SK-N-SH (cell line): ENCODE measurements around the gene HOXC10. TPM values are rescaled to one million over a fixed set of nuclear protein-coding genes. Genes with fewer than 3 reads are reported as not detected.

Experiments used
- CTCF ChIA-PET: fragments of 300-600, 350-600 bp; formaldehyde crosslinking; extraction: SDS; loops from one replicate; lab custom pipeline; 2021; lab: Yijun Ruan, JAX
- POLR2A ChIA-PET: fragments of 350-600 bp; sonication (Branson Sonifier 250); formaldehyde crosslinking; extraction: SDS; loops from one replicate; lab custom pipeline; 2020; ENCODE audit warnings: antibody characterized with exemption, inconsistent platforms; lab: Yijun Ruan, JAX
- DNase-seq: peaks from one replicate; pipeline ENCODE4 v3.0.0; 2012
- H2AFZ ChIP-seq: fragments of 200-600 bp; sonication (generic); 2 replicates; pipeline ENCODE4 v1.8.1; 2016; ENCODE audit warnings: antibody characterized with exemption, mild to moderate bottlenecking, low read depth
- H3F3A ChIP-seq: fragments of 200-600 bp; sonication (generic); replicated peaks from 2 replicates; pipeline ENCODE3; 2016; ENCODE audit warnings: antibody characterized with exemption, mild to moderate bottlenecking; ENCODE audit not compliant: insufficient read depth
- H3K27ac ChIP-seq, 2 experiments: fragments of 200-500 bp in 1 of 2; fragments of 200-600 bp in 1 of 2; sonication (Bioruptor generic) in 1 of 2; sonication (generic), shearing (Covaris generic) in 1 of 2; 2 replicates each; pipeline versions ENCODE4 v1.5.1 to v1.6.1; 2014 to 2016; ENCODE audit warnings: low read depth in 2 of 2, inconsistent platforms in 1 of 2, low read length in 1 of 2, mild to moderate bottlenecking in 1 of 2, mixed read lengths in 1 of 2
- H3K27me3 ChIP-seq: fragments of 200-600 bp; sonication (generic), shearing (Covaris generic); 2 replicates; pipeline ENCODE4 v1.6.1; 2016; ENCODE audit warnings: mixed run types; ENCODE audit not compliant: insufficient read depth
- H3K36me3 ChIP-seq, 2 experiments: fragments of 200-500 bp in 1 of 2; fragments of 200-600 bp in 1 of 2; sonication (Bioruptor generic) in 1 of 2; sonication (generic) in 1 of 2; replicated peaks in 1 of 2; 2 replicates each; pipeline versions ENCODE3 to v1.5.1; 2014 to 2016; ENCODE audit warnings: low read length in 1 of 2, mild to moderate bottlenecking in 1 of 2; ENCODE audit not compliant: insufficient read depth in 2 of 2, control insufficient read depth in 1 of 2
- H3K4me1 ChIP-seq, 2 experiments: fragments of 200-500 bp in 1 of 2; fragments of 200-600 bp in 1 of 2; sonication (Bioruptor generic) in 1 of 2; sonication (generic), shearing (Covaris generic) in 1 of 2; 2 replicates each; pipeline versions ENCODE4 v1.5.1 to v1.6.1; 2014 to 2016; ENCODE audit warnings: low read depth in 1 of 2, low read length in 1 of 2, mixed run types in 1 of 2; ENCODE audit not compliant: insufficient read depth in 2 of 2, control insufficient read depth in 1 of 2
- H3K4me2 ChIP-seq: fragments of 200-600 bp; sonication (generic), shearing (Covaris generic); 2 replicates; pipeline ENCODE4 v1.6.1; 2017; ENCODE audit warnings: mixed run types
- H3K4me3 ChIP-seq, 2 experiments: fragments of 200-500 bp in 1 of 2; fragments of 200-600 bp in 1 of 2; sonication (Bioruptor generic) in 1 of 2; sonication (generic), shearing (Covaris generic) in 1 of 2; 2 replicates each; pipeline versions ENCODE4 v1.5.1 to v1.8.1; 2014 to 2016; ENCODE audit warnings: low read depth in 2 of 2, inconsistent platforms in 1 of 2, low read length in 1 of 2, mild to moderate bottlenecking in 1 of 2, mixed read lengths in 1 of 2, moderate library complexity in 1 of 2
- H3K79me2 ChIP-seq: fragments of 200-600 bp; sonication (generic); 2 replicates; pipeline ENCODE4 v1.8.1; 2017; ENCODE audit warnings: mild to moderate bottlenecking; ENCODE audit not compliant: insufficient read depth
- H3K9ac ChIP-seq: fragments of 200-600 bp; sonication (generic); 2 replicates; pipeline ENCODE4 v1.6.1; 2017; ENCODE audit warnings: mixed run types
- H3K9me2 ChIP-seq: fragments of 200-600 bp; sonication (generic); 2 replicates; pipeline ENCODE4 v1.6.1; 2017; ENCODE audit warnings: mixed run types
- H3K9me3 ChIP-seq: fragments of 200-600 bp; sonication (generic); 2 replicates; pipeline ENCODE4 v1.6.1; 2017; ENCODE audit warnings: mixed run types, mild to moderate bottlenecking, moderate library complexity
- H4K20me1 ChIP-seq: fragments of 200-600 bp; sonication (generic); 2 replicates; pipeline ENCODE4 v1.6.1; 2017; ENCODE audit warnings: mild to moderate bottlenecking, mixed run types; ENCODE audit not compliant: insufficient read depth
- CHD2 ChIP-seq: fragments of 150-350 bp; IDR thresholded peaks from 2 replicates; pipeline ENCODE4 v1.6.1; 2018; ENCODE audit warnings: low read length; ENCODE audit not compliant: partially characterized antibody
- ELF1 ChIP-seq: IDR thresholded peaks from 2 replicates; pipeline ENCODE4 v1.4.0; 2012
- EP300 ChIP-seq, 2 experiments: IDR thresholded peaks; 2 replicates each; pipeline versions ENCODE4 v1.4.0 to v1.6.1; 2012; ENCODE audit warnings: borderline replicate concordance in 1 of 2, low read depth in 1 of 2, low read length in 1 of 2
- FOXJ3 ChIP-seq: sonication (generic); formaldehyde crosslinking; IDR thresholded peaks from 2 replicates; pipeline ENCODE4 v1.5.1; 2020; ENCODE audit warnings: mild to moderate bottlenecking, missing genetic modification reagents
- FOXM1 ChIP-seq: IDR thresholded peaks from 2 replicates; pipeline ENCODE4 v1.4.0; 2012; ENCODE audit warnings: low read depth, mild to moderate bottlenecking
- GABPA ChIP-seq: IDR thresholded peaks from 2 replicates; pipeline ENCODE4 v1.4.0; 2012; ENCODE audit warnings: low read depth, mild to moderate bottlenecking
- GATA2 ChIP-seq: sonication (generic); formaldehyde crosslinking; IDR thresholded peaks from 2 replicates; pipeline ENCODE4 v1.5.0; 2020; ENCODE audit warnings: mild to moderate bottlenecking, missing genetic modification reagents
- MEF2A ChIP-seq: IDR thresholded peaks from 2 replicates; pipeline ENCODE4 v1.4.0; 2012; ENCODE audit warnings: low read depth, borderline replicate concordance
- NFIC ChIP-seq: IDR thresholded peaks from 2 replicates; pipeline ENCODE4 v1.4.0; 2012; ENCODE audit warnings: borderline replicate concordance
- NRF1 ChIP-seq: IDR thresholded peaks from 2 replicates; pipeline ENCODE4 v1.6.1; 2012; ENCODE audit warnings: low read depth, mild to moderate bottlenecking, low read length
- POLR2AphosphoS5 ChIP-seq: IDR thresholded peaks from 2 replicates; pipeline ENCODE4 v1.6.1; 2012; ENCODE audit warnings: low read depth, low read length
- RFX5 ChIP-seq: IDR thresholded peaks from 2 replicates; pipeline ENCODE4 v1.6.1; 2012; ENCODE audit warnings: mild to moderate bottlenecking, improper control_type of control experiment, low read length
- SIN3A ChIP-seq: IDR thresholded peaks from 2 replicates; pipeline ENCODE4 v1.6.1; 2012; ENCODE audit warnings: low read depth, mild to moderate bottlenecking, low read length, moderate library complexity, borderline replicate concordance
- TCF12 ChIP-seq: IDR thresholded peaks from 2 replicates; pipeline ENCODE4 v1.4.0; 2012
- WGBS: methylation state at CpG from one replicate; pipeline ENCODE4 v1.1.6; 2017; ENCODE audit warnings: low lambda C conversion rate; 5-methylcytosine and 5-hydroxymethylcytosine counted together
- polyA plus RNA-seq, 3 experiments: library from polyadenylated mRNA; depleted of rRNA; stranded (reverse); fragments of >200 nt; gene quantifications; 2 replicates each; pipeline ENCODE4 v1.2.3, GENCODE V29; 2012
- TF ChIP-seq, protein P1 (sequence below): IDR thresholded peaks from 2 replicates; pipeline ENCODE4 v1.4.0; 2012; ENCODE audit warnings: low read depth, borderline replicate concordance
- TF ChIP-seq, protein P2 (sequence below): IDR thresholded peaks from 2 replicates; pipeline ENCODE4 v1.4.0; 2012; ENCODE audit warnings: low read depth
- TF ChIP-seq, protein P3 (sequence below): IDR thresholded peaks from 2 replicates; pipeline ENCODE4 v1.6.1; 2012; ENCODE audit warnings: mild to moderate bottlenecking, low read depth, low read length, moderate library complexity
- TF ChIP-seq, protein P4 (sequence below): fragments of 200-600 bp; sonication (generic); IDR thresholded peaks from 2 replicates; pipeline ENCODE4 v1.6.1; 2017; ENCODE audit warnings: antibody characterized with exemption, mild to moderate bottlenecking, moderate library complexity

HOXC10 gene
- polyA plus RNA-seq, 1 of the 3 experiments (the other 2 are of a cell fraction), result 0.03 TPM

- Histone ChIP-seq H4K20me1 (peaks cover 12% of the 10 kb centered on the region; the same call in 1 of the 2 replicates), H3K4me1 (no peaks in the 10 kb centered on the region; a peak in 1 of 4 replicates), H3K36me3 (no peaks in the 10 kb centered on the region), H3K27me3 (peaks cover 100% of the 10 kb centered on the region), H3K79me2 (no peaks in the 10 kb centered on the region), H3K4me3 (no peak overlapping the region), H3K9ac (no peak overlapping the region), H3K9me3 (no peaks in the 10 kb centered on the region), H2AFZ (no peak overlapping the region), H3F3A (no peaks in the 10 kb centered on the region), H3K4me2 (0 out of 2 replicates have a peak overlapping the region, but pooled peaks have one; percentile 20), H3K27ac (no peak overlapping the region), H3K9me2 (no peaks in the 10 kb centered on the region)
- 13% methylated on average over 2 of the region's 2 CpGs for WGBS
- CTCF ChIA-PET, result interaction anchor here (0.6 to 2.7 kb wide), 4 partner anchors 12 to 207 kb away, joined by 3 to 7 read pairs (median 4); no protein-coding TSS in a partner anchor
- no peak for TF ChIP-seq FOXM1
- no peak for TF ChIP-seq GABPA
- no peak for TF ChIP-seq SIN3A
- TF ChIP-seq CHD2, result no peak
- TF ChIP-seq RFX5, result no peak
- TF ChIP-seq EP300 (IDR thresholded peaks at IDR 0.05; ENCODE audit: borderline replicate concordance in 1 of 2, low read depth in 1 of 2, low read length in 1 of 2), result no peak
- TF ChIP-seq, protein P1, sequence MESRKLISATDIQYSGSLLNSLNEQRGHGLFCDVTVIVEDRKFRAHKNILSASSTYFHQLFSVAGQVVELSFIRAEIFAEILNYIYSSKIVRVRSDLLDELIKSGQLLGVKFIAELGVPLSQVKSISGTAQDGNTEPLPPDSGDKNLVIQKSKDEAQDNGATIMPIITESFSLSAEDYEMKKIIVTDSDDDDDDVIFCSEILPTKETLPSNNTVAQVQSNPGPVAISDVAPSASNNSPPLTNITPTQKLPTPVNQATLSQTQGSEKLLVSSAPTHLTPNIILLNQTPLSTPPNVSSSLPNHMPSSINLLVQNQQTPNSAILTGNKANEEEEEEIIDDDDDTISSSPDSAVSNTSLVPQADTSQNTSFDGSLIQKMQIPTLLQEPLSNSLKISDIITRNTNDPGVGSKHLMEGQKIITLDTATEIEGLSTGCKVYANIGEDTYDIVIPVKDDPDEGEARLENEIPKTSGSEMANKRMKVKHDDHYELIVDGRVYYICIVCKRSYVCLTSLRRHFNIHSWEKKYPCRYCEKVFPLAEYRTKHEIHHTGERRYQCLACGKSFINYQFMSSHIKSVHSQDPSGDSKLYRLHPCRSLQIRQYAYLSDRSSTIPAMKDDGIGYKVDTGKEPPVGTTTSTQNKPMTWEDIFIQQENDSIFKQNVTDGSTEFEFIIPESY, result no peak
- TF ChIP-seq, protein P2, sequence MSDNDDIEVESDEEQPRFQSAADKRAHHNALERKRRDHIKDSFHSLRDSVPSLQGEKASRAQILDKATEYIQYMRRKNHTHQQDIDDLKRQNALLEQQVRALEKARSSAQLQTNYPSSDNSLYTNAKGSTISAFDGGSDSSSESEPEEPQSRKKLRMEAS, result no peak
- TF ChIP-seq, protein P3, sequence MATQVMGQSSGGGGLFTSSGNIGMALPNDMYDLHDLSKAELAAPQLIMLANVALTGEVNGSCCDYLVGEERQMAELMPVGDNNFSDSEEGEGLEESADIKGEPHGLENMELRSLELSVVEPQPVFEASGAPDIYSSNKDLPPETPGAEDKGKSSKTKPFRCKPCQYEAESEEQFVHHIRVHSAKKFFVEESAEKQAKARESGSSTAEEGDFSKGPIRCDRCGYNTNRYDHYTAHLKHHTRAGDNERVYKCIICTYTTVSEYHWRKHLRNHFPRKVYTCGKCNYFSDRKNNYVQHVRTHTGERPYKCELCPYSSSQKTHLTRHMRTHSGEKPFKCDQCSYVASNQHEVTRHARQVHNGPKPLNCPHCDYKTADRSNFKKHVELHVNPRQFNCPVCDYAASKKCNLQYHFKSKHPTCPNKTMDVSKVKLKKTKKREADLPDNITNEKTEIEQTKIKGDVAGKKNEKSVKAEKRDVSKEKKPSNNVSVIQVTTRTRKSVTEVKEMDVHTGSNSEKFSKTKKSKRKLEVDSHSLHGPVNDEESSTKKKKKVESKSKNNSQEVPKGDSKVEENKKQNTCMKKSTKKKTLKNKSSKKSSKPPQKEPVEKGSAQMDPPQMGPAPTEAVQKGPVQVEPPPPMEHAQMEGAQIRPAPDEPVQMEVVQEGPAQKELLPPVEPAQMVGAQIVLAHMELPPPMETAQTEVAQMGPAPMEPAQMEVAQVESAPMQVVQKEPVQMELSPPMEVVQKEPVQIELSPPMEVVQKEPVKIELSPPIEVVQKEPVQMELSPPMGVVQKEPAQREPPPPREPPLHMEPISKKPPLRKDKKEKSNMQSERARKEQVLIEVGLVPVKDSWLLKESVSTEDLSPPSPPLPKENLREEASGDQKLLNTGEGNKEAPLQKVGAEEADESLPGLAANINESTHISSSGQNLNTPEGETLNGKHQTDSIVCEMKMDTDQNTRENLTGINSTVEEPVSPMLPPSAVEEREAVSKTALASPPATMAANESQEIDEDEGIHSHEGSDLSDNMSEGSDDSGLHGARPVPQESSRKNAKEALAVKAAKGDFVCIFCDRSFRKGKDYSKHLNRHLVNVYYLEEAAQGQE, result no peak
- no peak for TF ChIP-seq TCF12
- no peak for TF ChIP-seq MEF2A
- no peak for TF ChIP-seq GATA2 (CRISPR knock-in tag)
- no peak for TF ChIP-seq FOXJ3
- TF ChIP-seq NRF1, result no peak
- TF ChIP-seq, protein P4, sequence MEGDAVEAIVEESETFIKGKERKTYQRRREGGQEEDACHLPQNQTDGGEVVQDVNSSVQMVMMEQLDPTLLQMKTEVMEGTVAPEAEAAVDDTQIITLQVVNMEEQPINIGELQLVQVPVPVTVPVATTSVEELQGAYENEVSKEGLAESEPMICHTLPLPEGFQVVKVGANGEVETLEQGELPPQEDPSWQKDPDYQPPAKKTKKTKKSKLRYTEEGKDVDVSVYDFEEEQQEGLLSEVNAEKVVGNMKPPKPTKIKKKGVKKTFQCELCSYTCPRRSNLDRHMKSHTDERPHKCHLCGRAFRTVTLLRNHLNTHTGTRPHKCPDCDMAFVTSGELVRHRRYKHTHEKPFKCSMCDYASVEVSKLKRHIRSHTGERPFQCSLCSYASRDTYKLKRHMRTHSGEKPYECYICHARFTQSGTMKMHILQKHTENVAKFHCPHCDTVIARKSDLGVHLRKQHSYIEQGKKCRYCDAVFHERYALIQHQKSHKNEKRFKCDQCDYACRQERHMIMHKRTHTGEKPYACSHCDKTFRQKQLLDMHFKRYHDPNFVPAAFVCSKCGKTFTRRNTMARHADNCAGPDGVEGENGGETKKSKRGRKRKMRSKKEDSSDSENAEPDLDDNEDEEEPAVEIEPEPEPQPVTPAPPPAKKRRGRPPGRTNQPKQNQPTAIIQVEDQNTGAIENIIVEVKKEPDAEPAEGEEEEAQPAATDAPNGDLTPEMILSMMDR, result no peak
- TF ChIP-seq POLR2AphosphoS5, result no peak
- TF ChIP-seq ELF1, result no peak
- no peak for TF ChIP-seq NFIC
- POLR2A ChIA-PET, result no interaction called here
- no peak for DNase-seq
Measured at GRCh38 chr12:53964315-53964713, 20.6 kb upstream of the HOXC10 start.
